ENCODE measurements around the gene PIM2. TPM values are rescaled to one million over a fixed set of nuclear protein-coding genes. Genes with fewer than 3 reads are reported as not detected.

PIM2 gene
- total and polyA plus RNA-seq, 9 of the 15 experiments (the other 6 are each of a cell fraction or from before 2014, with no cell fraction given), result 67.6 to 191 (median 108) TPM

DNA sequence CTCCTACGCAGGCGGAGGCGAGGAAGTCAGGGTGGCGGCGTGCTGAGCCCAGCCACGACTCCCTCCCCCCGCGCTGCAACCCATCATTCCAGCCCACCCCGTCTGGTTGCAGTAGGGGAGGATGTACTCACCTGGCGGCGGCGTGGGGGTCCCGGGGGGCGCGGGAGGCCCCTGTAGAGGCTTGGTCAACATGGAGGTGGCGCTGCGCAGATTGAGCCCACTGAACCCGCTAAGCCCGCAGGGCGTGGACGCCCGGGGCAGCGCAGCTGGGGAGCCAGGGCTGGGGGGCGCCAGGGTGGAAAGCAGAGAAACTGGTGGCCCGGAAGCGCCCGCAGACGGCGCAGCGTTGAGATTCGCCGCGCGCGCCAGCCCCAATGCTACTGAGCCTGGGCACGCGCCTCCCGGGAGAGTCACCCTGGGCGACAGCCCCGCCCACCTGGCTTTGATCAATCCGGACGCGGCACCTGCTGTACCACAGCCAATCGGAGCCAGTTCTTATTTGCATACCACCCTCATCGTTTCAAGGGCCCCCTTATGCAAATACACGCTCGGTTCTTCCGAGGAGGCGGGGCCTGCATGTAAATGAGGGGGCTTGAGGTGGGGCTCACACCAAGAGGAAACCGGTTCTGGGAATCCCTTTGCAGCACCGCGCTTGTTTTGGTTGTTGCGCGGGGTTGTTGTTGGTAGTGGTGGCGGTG is at the start of gene PIM2 (continued):
- TF ChIP-seq RREB1 (CRISPR knock-in tag; IDR thresholded peaks at IDR 0.05) (no peak), SMAD2 (IDR thresholded peaks at IDR 0.05; ENCODE audit: low read depth, low read length) (no peak), PML (IDR thresholded peaks at IDR 0.05; ENCODE audit: low read length) (peak; percentile 31; the same call in 1 of the 2 replicates), ZNF174 (CRISPR knock-in tag; IDR thresholded peaks at IDR 0.05) (no peak), ZSCAN29 (IDR thresholded peaks at IDR 0.05) (no peak), ZNF121 (CRISPR knock-in tag; conservative IDR thresholded peaks at IDR 0.05) (no peak), FIP1L1 (IDR thresholded peaks at IDR 0.05; ENCODE audit: low read depth, low read length, poor library complexity, severe bottlenecking) (peak; percentile 36), HMGXB4 (CRISPR knock-in tag; IDR thresholded peaks at IDR 0.05) (no peak), RUNX1 (IDR thresholded peaks at IDR 0.05; ENCODE audit: low read depth) (no peak), TEAD2 (tag; IDR thresholded peaks at IDR 0.05) (no peak), DNMT1 (IDR thresholded peaks at IDR 0.05) (no peak)
- TF ChIP-seq, protein P1, sequence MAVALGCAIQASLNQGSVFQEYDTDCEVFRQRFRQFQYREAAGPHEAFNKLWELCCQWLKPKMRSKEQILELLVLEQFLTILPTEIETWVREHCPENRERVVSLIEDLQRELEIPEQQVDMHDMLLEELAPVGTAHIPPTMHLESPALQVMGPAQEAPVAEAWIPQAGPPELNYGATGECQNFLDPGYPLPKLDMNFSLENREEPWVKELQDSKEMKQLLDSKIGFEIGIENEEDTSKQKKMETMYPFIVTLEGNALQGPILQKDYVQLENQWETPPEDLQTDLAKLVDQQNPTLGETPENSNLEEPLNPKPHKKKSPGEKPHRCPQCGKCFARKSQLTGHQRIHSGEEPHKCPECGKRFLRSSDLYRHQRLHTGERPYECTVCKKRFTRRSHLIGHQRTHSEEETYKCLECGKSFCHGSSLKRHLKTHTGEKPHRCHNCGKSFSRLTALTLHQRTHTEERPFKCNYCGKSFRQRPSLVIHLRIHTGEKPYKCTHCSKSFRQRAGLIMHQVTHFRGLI (CRISPR knock-in tag; IDR thresholded peaks at IDR 0.05), result no peak

All from K562 (cell line).